A673 (cell line): Measurements from ENCODE around the gene C6orf47.

Experiments
- CTCF ChIP-seq: fragments of 300-800, 200-600 bp; sonication (generic); conservative IDR thresholded peaks from 2 replicates; pipeline ENCODE4 v1.5.1; 2017; ENCODE audit warnings: low read depth, mild to moderate bottlenecking, antibody characterized with exemption, low read length, moderate library complexity, mixed read lengths
- EZH2 ChIP-seq: fragments of 200-600 bp; sonication (generic); IDR thresholded peaks from 2 replicates; pipeline ENCODE4 v1.6.1; 2017; ENCODE audit warnings: borderline replicate concordance, low read depth, mild to moderate bottlenecking, mixed read lengths, antibody characterized with exemption, low read length; ENCODE audit not compliant: poor library complexity, severe bottlenecking

GRCh38 chr6:31636698-31637596 is 23.6 kb downstream of the C6orf47 start:
- TF ChIP-seq CTCF (no peak), EZH2 (no peak)
